Activated gamma-delta T cell (primary cell): ENCODE results near the gene C3orf20.
"Not testable (repeated sequence)": the region's sequence is repeated elsewhere in the genome, so short reads cannot be mapped to it uniquely, and the experiment has no call there.

ENCODE experiments used
- DNase-seq: peaks from one replicate; lab custom pipeline; 2025; lab: John Stamatoyannopoulos, UW

Gene C3orf20

DNA sequence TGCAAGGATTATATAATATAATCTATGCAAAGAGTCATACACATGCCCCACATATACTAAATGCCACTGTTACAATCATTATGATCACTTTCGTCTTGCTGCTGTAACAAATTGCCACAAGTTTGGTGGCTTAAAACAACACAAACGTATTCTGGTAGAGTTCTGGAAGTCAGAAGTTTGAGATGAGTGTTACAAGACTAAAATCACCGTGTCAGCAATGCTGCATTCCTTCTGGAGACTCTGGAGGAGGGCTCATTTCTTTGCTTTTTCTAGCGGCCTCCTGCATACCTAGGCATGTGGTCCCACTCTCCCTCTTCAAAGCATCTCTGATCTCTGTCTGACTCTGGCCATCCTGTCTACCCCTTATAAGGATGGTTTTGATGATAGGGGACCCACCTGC is 24.7 kb upstream of the C3orf20 start:
- DNase-seq, result no peak

DNA sequence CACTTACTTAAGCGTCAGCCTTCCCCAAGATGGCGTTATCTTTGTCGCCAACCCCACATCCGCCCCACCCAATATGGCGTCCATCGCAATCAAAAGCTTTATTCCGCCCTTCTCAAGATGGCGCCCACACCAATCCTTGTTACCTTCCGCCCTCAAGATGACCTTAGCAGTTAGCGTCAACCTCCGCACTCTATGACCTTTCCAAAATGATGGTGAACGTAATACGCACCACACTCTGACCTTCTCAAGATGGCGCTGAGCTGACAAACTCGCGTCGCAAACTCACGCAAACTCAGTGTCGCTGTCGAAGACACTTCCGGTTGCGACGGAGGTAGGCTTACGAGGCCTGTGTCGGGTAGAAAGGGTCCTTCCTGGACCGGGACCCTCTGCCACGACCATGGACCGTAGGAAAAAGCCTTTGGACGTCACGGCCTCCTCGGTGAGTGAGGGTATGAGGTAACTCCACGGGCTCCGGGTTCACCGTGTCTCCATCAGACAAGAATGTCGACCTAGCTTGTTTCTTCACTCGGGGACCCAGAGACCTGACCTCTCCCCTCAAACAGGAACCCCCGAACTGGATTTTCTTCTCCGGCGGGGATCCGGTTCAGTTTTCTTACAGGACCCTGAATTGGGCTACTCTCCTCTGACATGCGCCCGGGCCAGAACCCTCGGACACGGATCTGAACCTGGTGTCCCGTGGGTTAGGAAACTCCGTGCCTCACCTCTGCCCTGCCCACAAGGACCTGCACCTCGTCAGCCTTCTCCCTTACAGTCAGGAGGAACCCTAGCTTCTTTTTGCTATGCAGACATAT is 23.3 kb upstream of the C3orf20 start, which contains the start of gene CCDC174:
TSS of gene CCDC174 (plus strand) at position 323 of the 812 bp plus-strand sequence. CDS start at position 398, 75 bp downstream.
- peak; percentile 24 for DNase-seq

GRCh38 chr3:14652360-14652907 is 22.5 kb upstream of the C3orf20 start:
- not testable (repeated sequence) for DNase-seq

- no peak for DNase-seq
Observed at GRCh38 chr3:14657579-14657978, 17.4 kb upstream of the C3orf20 start.

GRCh38 chr3:14658978-14659377 is 16.0 kb upstream of the C3orf20 start:
- DNase-seq, result no peak

DNA sequence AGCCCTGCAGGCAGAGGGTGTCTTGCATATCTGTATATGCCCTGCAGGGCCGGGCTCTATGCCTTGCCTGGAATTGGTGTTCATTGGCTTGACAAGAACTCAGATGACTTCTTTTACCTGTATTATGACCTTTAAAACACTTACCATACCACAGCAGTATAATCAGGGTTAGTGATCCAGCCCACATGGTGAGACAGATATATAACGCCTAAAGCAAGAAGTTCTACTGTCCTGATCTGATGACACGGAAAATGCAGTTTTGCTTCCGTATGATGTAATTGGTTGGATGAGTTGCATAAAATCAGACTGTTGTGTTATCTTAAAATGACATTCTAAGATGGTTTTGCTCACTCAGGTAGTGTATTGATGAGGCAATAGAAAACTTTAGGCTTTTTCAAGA is 14.0 kb upstream of the C3orf20 start:
- DNase-seq, result no peak

DNA sequence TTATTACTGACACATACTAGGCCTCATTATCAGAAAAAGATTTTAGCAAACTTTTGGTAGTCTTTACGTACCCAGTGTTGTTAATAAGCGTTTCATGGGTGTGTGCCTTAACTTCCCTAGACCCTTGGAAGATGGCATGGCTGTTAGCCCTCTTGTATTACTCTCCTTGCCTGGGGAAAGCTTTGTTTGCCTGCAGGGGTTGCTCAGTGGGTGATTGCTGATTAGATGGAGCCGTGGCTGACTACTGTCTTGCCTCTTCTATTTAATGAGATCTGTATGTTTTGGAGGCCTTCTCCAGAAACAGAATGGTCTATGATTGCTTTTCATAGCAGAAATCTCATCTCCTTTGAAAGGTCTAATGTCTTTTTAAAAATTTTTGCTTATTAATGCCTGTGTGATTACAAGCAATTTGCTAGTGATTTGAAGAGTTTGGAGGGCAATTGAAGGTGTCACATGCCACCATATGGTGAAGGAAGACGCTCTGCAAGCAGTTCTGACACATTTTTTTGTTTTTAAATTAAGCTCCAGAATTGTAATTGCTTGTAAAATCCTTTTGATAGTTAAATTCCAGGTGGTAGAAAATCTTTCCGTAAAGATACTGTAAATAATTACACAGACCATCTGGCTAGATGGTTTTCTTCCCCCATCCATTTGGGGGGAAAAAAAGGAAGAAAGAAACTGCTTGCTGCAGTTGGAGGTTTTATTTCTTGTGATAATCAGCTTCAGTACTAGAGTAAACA is 11.4 kb upstream of the C3orf20 start:
- DNase-seq, result no peak

GRCh38 chr3:14664170-14664569 is 10.8 kb upstream of the C3orf20 start:
- DNase-seq, result no peak

GRCh38 chr3:14672588-14672987 is 2.4 kb upstream of the C3orf20 start:
- no peak for DNase-seq

DNA sequence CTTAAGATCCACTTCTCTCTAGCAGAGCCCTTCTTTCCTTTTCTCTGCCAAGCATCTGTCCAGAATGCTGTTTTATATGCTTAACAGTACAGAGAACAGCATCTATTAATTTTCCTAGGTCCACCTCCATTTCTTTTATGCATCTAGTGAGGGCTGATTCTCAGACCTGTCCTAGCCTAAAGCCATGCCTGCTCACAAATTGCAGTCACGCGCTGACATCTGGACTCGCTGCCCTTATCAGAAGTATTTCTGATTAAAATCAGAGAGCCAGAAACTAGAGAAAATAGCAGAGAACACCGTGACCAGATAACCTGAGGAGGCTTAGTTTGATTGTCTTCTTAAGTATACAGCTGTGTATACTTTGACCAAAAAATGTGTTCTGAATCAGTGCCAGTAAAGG is 1.9 kb downstream of the C3orf20 start:
- DNase-seq, result no peak

GRCh38 chr3:14678015-14678503 is 3.1 kb downstream of the C3orf20 start:
- DNase-seq, result no peak

DNA sequence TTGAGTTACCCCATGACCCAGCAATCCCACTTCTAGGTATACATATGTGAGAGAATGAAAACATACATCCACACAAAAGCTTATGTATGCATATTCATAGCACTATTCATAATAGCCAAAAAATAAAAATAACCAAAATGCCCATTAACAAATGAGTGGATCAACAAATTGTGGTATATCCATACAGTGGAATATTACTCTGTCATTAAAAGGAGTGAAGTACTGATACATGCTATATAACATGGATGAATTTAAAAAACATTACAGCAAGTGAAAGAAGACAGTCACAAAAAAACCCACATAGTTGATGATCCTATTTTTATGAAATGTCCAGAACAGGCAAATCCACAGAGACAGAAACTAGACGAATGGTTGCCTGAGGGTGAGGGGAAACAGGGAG is 5.2 kb downstream of the C3orf20 start:
- no peak for DNase-seq

GRCh38 chr3:14680716-14681115 is 5.8 kb downstream of the C3orf20 start:
- DNase-seq, result no peak

- DNase-seq, result no peak
Observed at GRCh38 chr3:14684447-14684846, 9.5 kb downstream of the C3orf20 start.

- no peak for DNase-seq
Observed at GRCh38 chr3:14685179-14685578, 10.2 kb downstream of the C3orf20 start.

- no peak for DNase-seq
Observed at GRCh38 chr3:14687360-14687759, 12.4 kb downstream of the C3orf20 start.

- DNase-seq, result no peak
Observed at GRCh38 chr3:14688525-14688924, 13.6 kb downstream of the C3orf20 start.

DNA sequence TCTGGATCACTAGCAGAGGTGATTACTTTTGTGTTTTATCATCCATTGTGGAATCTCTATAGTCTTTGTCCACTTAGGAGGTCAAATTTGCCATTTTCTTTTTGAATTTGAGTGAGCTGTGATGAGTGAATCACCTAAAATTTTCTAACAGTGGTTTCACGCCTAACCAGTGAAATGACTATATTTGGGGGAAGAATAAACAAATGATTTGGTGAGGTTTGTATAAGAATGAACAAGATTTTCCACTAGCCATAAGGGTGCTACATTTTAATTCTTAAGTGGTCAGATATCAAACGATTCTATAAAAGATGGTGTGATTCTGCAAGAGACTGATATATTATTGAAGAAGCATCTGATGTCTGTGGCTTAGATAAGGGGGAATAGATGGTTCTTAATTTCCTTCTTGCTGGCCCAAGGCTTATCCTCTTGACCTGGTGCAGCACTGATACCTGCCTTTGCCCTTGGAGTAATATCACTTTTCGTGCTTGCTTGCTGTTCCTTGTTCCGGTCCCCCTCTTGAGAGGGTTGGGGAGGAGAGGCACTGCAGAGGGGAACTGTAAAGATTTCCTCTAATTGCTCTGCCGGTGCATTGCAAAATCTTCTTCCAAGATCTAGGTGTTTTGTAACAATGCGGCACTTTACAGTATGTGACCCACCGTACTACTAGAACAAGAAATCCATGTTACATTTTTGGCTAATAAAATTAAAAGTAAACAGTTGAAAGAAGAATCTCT is 14.5 kb downstream of the C3orf20 start:
- no peak for DNase-seq

GRCh38 chr3:14691239-14691638 is 16.3 kb downstream of the C3orf20 start:
- no peak for DNase-seq

- no peak for DNase-seq
Observed at GRCh38 chr3:14691719-14692118, 16.8 kb downstream of the C3orf20 start.

GRCh38 chr3:14698601-14699244 is 23.8 kb downstream of the C3orf20 start:
- no peak for DNase-seq

DNA sequence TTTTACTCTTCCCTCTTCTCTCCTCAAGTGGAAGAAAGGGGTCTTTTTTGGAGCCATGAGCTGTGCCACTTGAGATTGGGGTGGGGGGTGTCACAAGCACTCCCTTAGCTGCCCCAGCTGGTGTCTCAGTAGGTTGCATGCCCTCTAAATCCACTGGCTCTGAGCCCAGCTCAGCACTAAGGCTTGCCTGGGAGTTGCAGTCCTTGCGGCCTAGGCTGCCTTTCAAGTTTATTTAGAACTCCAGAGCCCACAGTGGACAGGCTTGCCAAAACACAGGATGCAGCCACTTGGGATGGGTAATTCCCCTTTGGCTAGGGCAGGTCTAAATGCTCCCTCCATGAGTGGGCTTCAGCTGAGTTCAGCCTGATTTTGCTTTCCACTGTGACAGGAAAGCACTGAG is 24.7 kb downstream of the C3orf20 start:
- DNase-seq, result no peak
